CD4-positive, CD25-positive, alpha-beta regulatory T cell (primary cell): ENCODE measurements around the gene HMCN1. TPM values are rescaled to one million over a fixed set of nuclear protein-coding genes. Genes with fewer than 3 reads are reported as not detected.

Source experiments
- ATAC-seq, 2 donors: fragments of 150-1000 bp; cut with Tn5 transposase; one replicate each; pipeline ENCODE4 v1.10.0; 2021; ENCODE audit warnings: low read depth in 2 of 2, moderate number of reproducible peaks in 2 of 2, moderate library complexity in 1 of 2
- DNase-seq, 3 donors: peaks; one replicate each; pipeline versions ENCODE4 v3.0.0 to v3.0.0-alpha.2; 2012 to 2022; ENCODE audit warnings: mixed read lengths in 1 of 3
- H3K27ac ChIP-seq: one replicate; pipeline ENCODE4 v1.7.0; 2013; ENCODE audit warnings: mild to moderate bottlenecking, low read length; ENCODE audit not compliant: insufficient read depth, poor library complexity, severe bottlenecking
- H3K27me3 ChIP-seq: one replicate; pipeline ENCODE4 v1.7.0; 2013; ENCODE audit warnings: low read length; ENCODE audit not compliant: control insufficient read depth, insufficient read depth
- H3K36me3 ChIP-seq: one replicate; pipeline ENCODE4 v1.7.0; 2013; ENCODE audit warnings: mild to moderate bottlenecking, low read length, moderate library complexity; ENCODE audit not compliant: control insufficient read depth, insufficient read depth
- H3K4me1 ChIP-seq: 2 replicates; pipeline ENCODE4 v1.7.0; 2013; ENCODE audit warnings: mild to moderate bottlenecking, low read length; ENCODE audit not compliant: insufficient read depth, control insufficient read depth, poor library complexity, severe bottlenecking
- H3K4me3 ChIP-seq: one replicate; pipeline ENCODE4 v1.7.0; 2013; ENCODE audit warnings: low read depth, mild to moderate bottlenecking, low read length, moderate library complexity
- H3K9me3 ChIP-seq, 2 experiments: 1 replicate in 1 of 2; 2 replicates in 1 of 2; pipeline ENCODE4 v1.7.0; 2013; ENCODE audit warnings: low read length in 2 of 2, mild to moderate bottlenecking in 1 of 2, moderate library complexity in 1 of 2; ENCODE audit not compliant: control insufficient read depth in 2 of 2
- H3K27ac Mint-ChIP-seq, 3 donors: one replicate each; pipeline ENCODE4 v1.8.0; 2020 to 2022; ENCODE audit warnings: mild to moderate bottlenecking in 3 of 3, mixed read lengths in 3 of 3, moderate library complexity in 2 of 3
- H3K27me3 Mint-ChIP-seq: one replicate; pipeline ENCODE4 v1.8.0; 2022; ENCODE audit warnings: mild to moderate bottlenecking, mixed read lengths
- H3K36me3 Mint-ChIP-seq: one replicate; pipeline ENCODE4 v1.8.0; 2020; ENCODE audit warnings: mixed read lengths
- H3K4me1 Mint-ChIP-seq, 4 donors: one replicate each; pipeline ENCODE4 v1.8.0; 2020 to 2022; ENCODE audit warnings: mixed read lengths in 4 of 4, mild to moderate bottlenecking in 1 of 4
- H3K4me3 Mint-ChIP-seq, 4 donors: one replicate each; pipeline ENCODE4 v1.8.0; 2020 to 2022; ENCODE audit warnings: mild to moderate bottlenecking in 4 of 4, mixed read lengths in 4 of 4, moderate library complexity in 3 of 4
- H3K9me3 Mint-ChIP-seq, 7 donors: one replicate each; pipeline ENCODE4 v1.8.0; 2020 to 2022; ENCODE audit warnings: mixed read lengths in 7 of 7, mild to moderate bottlenecking in 3 of 7, moderate library complexity in 2 of 7
- polyA plus RNA-seq, 4 donors: library from polyadenylated mRNA; unstranded; fragments of 300-500 nt; fragmentation: Illumina TruSeq; gene quantifications; one replicate each; pipeline ENCODE4 v1.2.3, GENCODE V29; 2021
- total RNA-seq: library from RNA; stranded (reverse); gene quantifications from one replicate; pipeline ENCODE4 v1.2.3, GENCODE V29; 2022

The HMCN1 gene
- total and polyA plus RNA-seq, 5 donors from 2014 or later = 0.07 to 0.81 (median 0.58) TPM; not detected in 1

DNA sequence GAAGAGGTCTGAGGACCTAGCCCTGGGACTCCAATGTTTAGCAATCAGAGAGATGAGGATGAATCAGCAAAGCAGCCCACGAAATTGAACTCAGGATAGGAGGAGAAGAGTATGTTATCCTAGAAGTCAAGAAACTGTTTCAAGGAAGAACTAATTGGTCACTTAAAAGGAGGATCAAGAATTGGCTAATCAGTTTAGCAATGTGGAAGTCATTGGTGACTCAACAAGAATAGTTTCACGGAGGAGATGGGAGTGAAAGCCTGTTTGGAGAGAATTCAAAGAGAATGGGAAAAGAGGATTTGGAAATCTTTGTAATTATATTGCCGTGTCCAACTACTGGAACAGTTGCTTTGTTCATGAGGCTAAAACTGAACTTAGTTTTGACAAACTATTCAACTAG, 7.4 kb downstream of the HMCN1 start:
- no peak for ATAC-seq
- Histone ChIP-seq H3K36me3 (no peaks in the 10 kb centered on the region), H3K27ac (no peak overlapping the region), H3K27me3 (no peaks in the 10 kb centered on the region), H3K4me1 (no peaks in the 10 kb centered on the region), H3K4me3 (no peak overlapping the region), H3K9me3 (no peaks in the 10 kb centered on the region)
- DNase-seq = no peak
- no peaks in the 10 kb centered on the region for H3K36me3 Mint-ChIP-seq
- no peak overlapping the region for H3K4me3 Mint-ChIP-seq
- no peak overlapping the region for H3K27ac Mint-ChIP-seq
- no peaks in the 10 kb centered on the region for H3K4me1 Mint-ChIP-seq
- H3K9me3 Mint-ChIP-seq = peaks cover 0 to 8% (median 3%) of the 10 kb centered on the region in 7 donors
- peaks cover 15% of the 10 kb centered on the region for H3K27me3 Mint-ChIP-seq

DNA sequence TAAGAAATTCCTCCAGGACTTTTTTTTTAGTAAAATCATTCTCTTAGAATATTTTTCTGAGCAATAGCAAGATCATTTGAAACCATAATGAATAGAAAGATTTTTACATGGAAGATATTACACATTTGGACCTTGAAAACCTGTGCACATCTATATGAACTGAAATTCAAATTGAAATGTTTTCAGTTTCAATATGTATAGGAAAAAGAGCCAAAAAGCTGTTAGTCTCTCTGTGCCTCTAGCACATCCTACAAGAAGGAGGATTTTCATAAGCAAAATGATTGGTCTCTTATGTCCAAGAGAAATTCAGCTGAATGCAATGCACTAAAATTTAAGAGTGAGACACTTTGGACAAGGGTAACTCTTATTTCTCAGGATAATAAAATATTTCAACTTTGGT, 8.2 kb downstream of the HMCN1 start:
- H3K4me3 Mint-ChIP-seq = no peak overlapping the region
- DNase-seq (no peak), ATAC-seq (no peak)
- H3K9me3 ChIP-seq = no peaks in the 10 kb centered on the region
- H3K36me3 Mint-ChIP-seq = no peaks in the 10 kb centered on the region
- no peak overlapping the region for H3K27ac ChIP-seq
- H3K27me3 ChIP-seq = no peaks in the 10 kb centered on the region
- peaks cover 0 to 8% (median 3%) of the 10 kb centered on the region in 7 donors for H3K9me3 Mint-ChIP-seq
- no peaks in the 10 kb centered on the region for H3K4me1 ChIP-seq
- peaks cover 15% of the 10 kb centered on the region for H3K27me3 Mint-ChIP-seq
- H3K36me3 ChIP-seq = no peaks in the 10 kb centered on the region
- no peaks in the 10 kb centered on the region for H3K4me1 Mint-ChIP-seq
- H3K4me3 ChIP-seq = no peak overlapping the region
- no peak overlapping the region for H3K27ac Mint-ChIP-seq

GRCh38 chr1:185745165-185745564, 11.0 kb downstream of the HMCN1 start:
- no peak for ATAC-seq
- H3K27ac Mint-ChIP-seq = no peak overlapping the region
- H3K36me3 Mint-ChIP-seq = no peaks in the 10 kb centered on the region

DNA sequence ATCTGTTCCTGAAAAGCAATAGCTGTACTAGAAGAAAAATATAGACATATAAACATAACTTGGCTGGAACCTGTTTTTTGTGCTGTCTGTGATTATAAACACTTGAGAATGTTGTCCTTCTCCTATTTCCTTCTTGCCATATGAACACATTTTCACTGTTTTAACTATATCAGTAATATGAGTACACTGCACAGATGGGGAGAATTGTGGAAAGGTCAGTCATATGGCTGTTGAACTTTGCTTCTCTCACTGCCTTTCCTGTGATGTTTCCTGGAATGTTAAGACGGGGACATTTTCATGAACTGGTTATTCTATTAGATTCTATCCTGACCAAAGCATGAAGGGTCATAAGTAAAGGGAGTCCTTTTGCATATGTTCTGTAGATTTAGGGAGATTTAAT, 24.9 kb downstream of the HMCN1 start:
- Histone ChIP-seq H3K4me1 (no peaks in the 10 kb centered on the region), H3K9me3 (no peaks in the 10 kb centered on the region), H3K27ac (no peak overlapping the region), H3K4me3 (no peak overlapping the region), H3K27me3 (peaks cover 3% of the 10 kb centered on the region), H3K36me3 (no peaks in the 10 kb centered on the region)
- peaks cover 0 to 4% (median 0%) of the 10 kb centered on the region in 7 donors for H3K9me3 Mint-ChIP-seq
- no peaks in the 10 kb centered on the region for H3K27me3 Mint-ChIP-seq
- H3K4me3 Mint-ChIP-seq = no peak overlapping the region
- no peaks in the 10 kb centered on the region for H3K36me3 Mint-ChIP-seq
- DNase-seq = no peak
- no peak overlapping the region for H3K27ac Mint-ChIP-seq
- ATAC-seq = no peak
- no peaks in the 10 kb centered on the region for H3K4me1 Mint-ChIP-seq

More at GRCh38 chr1:185745165-185745564, 11.0 kb downstream of the HMCN1 start:
- H3K9me3 Mint-ChIP-seq = peaks cover 0 to 8% (median 2%) of the 10 kb centered on the region in 7 donors
- H3K4me3 ChIP-seq = no peak overlapping the region
- no peaks in the 10 kb centered on the region for H3K9me3 ChIP-seq
- no peaks in the 10 kb centered on the region for H3K4me1 Mint-ChIP-seq
- DNase-seq = no peak
- H3K27me3 ChIP-seq = no peaks in the 10 kb centered on the region
- H3K27ac ChIP-seq = no peak overlapping the region
- peaks cover 4% of the 10 kb centered on the region for H3K27me3 Mint-ChIP-seq
- H3K4me3 Mint-ChIP-seq = no peak overlapping the region
- H3K4me1 ChIP-seq = no peaks in the 10 kb centered on the region
- H3K36me3 ChIP-seq = no peaks in the 10 kb centered on the region

DNA sequence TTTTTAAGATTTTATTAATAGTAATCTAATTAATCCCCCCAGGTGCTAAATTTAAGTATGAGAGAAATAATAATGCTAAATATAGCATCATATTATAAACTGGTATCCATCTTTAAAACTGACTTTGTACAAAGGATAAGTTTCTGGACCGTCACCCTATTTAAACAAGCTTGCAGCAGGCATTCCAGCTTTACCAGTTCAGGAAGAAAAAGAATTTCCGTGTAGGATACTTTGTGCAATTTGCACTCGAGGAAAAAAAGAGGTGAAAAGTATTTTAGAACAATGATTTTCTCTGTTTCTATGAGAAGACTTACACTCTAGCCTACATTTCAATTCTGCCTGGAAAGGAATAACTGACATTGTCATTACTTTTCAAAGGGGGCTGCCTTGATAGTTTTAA, 27.6 kb downstream of the HMCN1 start:
- Mint-ChIP-seq H3K27me3 (no peaks in the 10 kb centered on the region), H3K36me3 (no peaks in the 10 kb centered on the region), H3K27ac (no peak overlapping the region), H3K9me3 (peaks cover 0 to 5% (median 0%) of the 10 kb centered on the region in 7 donors), H3K4me3 (no peak overlapping the region), H3K4me1 (no peaks in the 10 kb centered on the region)
- Histone ChIP-seq H3K36me3 (no peaks in the 10 kb centered on the region), H3K27ac (no peak overlapping the region), H3K27me3 (peaks cover 3% of the 10 kb centered on the region), H3K9me3 (no peaks in the 10 kb centered on the region), H3K4me3 (no peak overlapping the region), H3K4me1 (no peaks in the 10 kb centered on the region)
- no peak for ATAC-seq
- DNase-seq = no peak

GRCh38 chr1:185767508-185768120, 33.4 kb downstream of the HMCN1 start:
- H3K4me3 Mint-ChIP-seq = no peak overlapping the region
- Histone ChIP-seq H3K27me3 (no peaks in the 10 kb centered on the region), H3K36me3 (no peaks in the 10 kb centered on the region), H3K4me3 (no peak overlapping the region), H3K4me1 (no peaks in the 10 kb centered on the region), H3K27ac (no peak overlapping the region), H3K9me3 (no peaks in the 10 kb centered on the region)
- H3K27me3 Mint-ChIP-seq = peaks cover 9% of the 10 kb centered on the region
- no peak overlapping the region for H3K27ac Mint-ChIP-seq
- H3K4me1 Mint-ChIP-seq = no peaks in the 10 kb centered on the region
- ATAC-seq = no peak
- DNase-seq = no peak
- H3K9me3 Mint-ChIP-seq = peaks cover 0 to 5% (median 0%) of the 10 kb centered on the region in 7 donors
- H3K36me3 Mint-ChIP-seq = no peaks in the 10 kb centered on the region

DNA sequence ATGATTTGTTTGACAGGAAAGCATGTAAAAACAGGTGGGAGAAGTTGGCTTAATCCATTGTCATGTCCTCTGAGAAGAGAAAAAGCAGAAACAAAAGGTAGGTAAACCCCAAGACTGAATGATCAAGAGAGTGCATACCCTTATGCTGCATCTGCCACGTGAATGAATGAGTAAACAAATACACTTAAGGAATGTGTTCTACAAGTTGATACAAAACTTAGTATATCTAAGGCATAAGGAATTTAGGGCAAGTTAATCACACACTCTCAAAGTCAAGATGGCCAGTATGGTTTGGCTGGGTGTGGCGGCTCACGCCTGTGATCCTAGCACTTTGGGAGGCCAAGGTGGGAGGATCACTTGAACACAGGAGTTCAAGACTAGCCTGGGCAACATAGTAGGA, 34.2 kb downstream of the HMCN1 start:
- Histone ChIP-seq H3K27me3 (no peaks in the 10 kb centered on the region), H3K4me3 (no peak overlapping the region), H3K9me3 (no peaks in the 10 kb centered on the region), H3K4me1 (no peaks in the 10 kb centered on the region), H3K36me3 (no peaks in the 10 kb centered on the region), H3K27ac (no peak overlapping the region)
- no peak overlapping the region for H3K4me3 Mint-ChIP-seq
- H3K27ac Mint-ChIP-seq = peak overlapping the region in 1 of 3 donors; percentile 28
- H3K36me3 Mint-ChIP-seq = no peaks in the 10 kb centered on the region
- ATAC-seq (no peak), DNase-seq (no peak)
- peaks cover 9% of the 10 kb centered on the region for H3K27me3 Mint-ChIP-seq
- H3K9me3 Mint-ChIP-seq = peaks cover 0 to 2% (median 0%) of the 10 kb centered on the region in 7 donors
- H3K4me1 Mint-ChIP-seq = no peaks in the 10 kb centered on the region

- H3K4me1 ChIP-seq = no peaks in the 10 kb centered on the region
- H3K4me3 ChIP-seq = no peak overlapping the region
- H3K36me3 ChIP-seq = no peaks in the 10 kb centered on the region
- no peak for DNase-seq
- H3K9me3 Mint-ChIP-seq = peaks cover 0 to 4% (median 0%) of the 10 kb centered on the region in 7 donors
- H3K4me1 Mint-ChIP-seq = no peaks in the 10 kb centered on the region
- H3K9me3 ChIP-seq = no peaks in the 10 kb centered on the region
- no peak overlapping the region for H3K27ac ChIP-seq
- no peak for ATAC-seq
- H3K36me3 Mint-ChIP-seq = no peaks in the 10 kb centered on the region
- no peak overlapping the region for H3K27ac Mint-ChIP-seq
- H3K4me3 Mint-ChIP-seq = no peak overlapping the region
- H3K27me3 Mint-ChIP-seq = peaks cover 9% of the 10 kb centered on the region
- H3K27me3 ChIP-seq = no peaks in the 10 kb centered on the region
Measured at GRCh38 chr1:185769136-185769535, 34.9 kb downstream of the HMCN1 start.
